Measurements from ENCODE around the gene CTXN3.

CTXN3 gene

DNA sequence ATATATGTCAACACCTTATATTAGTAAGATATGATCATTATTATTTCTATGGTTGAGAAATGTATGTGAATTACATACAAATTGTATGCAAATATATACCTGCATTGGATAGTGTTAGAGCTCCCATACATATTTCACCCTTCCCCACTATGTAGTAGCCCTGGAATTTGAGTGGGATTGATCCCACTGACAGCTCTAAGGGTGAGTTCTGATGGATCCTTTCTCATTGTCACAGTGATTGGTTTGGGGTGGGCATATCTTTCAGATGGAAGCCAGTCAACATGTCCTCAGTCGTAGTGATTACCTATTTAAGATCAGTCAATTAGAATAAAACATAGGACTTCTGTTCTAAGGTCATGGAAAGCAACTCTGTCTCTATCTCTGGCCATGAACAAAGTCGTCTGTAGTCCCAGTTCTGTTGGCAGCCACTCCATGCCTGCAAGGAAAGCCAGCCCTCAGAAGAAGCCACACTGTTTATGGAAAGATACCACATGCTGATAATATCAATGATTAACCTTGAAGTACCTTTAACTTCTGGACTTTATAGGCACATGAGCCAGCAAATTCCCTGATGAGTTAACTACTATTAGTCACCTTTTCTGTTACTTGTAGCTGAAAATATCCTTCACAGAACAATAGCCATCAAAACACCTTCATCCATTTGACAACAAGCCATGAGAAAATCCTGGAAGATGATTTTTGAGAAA is 49.2 kb downstream of the CTXN3 start:
- no peak for DNase-seq (ENCODE audit: low spot score)

- no peak for DNase-seq (ENCODE audit: low spot score)
Measured at GRCh38 chr5:127699416-127699815, 50.5 kb downstream of the CTXN3 start.

GRCh38 chr5:127700237-127700766 is 51.4 kb downstream of the CTXN3 start:
- DNase-seq (ENCODE audit: low spot score) = no peak

- no peak for DNase-seq (ENCODE audit: low spot score)
Measured at GRCh38 chr5:127702434-127702833, 53.6 kb downstream of the CTXN3 start.

DNA sequence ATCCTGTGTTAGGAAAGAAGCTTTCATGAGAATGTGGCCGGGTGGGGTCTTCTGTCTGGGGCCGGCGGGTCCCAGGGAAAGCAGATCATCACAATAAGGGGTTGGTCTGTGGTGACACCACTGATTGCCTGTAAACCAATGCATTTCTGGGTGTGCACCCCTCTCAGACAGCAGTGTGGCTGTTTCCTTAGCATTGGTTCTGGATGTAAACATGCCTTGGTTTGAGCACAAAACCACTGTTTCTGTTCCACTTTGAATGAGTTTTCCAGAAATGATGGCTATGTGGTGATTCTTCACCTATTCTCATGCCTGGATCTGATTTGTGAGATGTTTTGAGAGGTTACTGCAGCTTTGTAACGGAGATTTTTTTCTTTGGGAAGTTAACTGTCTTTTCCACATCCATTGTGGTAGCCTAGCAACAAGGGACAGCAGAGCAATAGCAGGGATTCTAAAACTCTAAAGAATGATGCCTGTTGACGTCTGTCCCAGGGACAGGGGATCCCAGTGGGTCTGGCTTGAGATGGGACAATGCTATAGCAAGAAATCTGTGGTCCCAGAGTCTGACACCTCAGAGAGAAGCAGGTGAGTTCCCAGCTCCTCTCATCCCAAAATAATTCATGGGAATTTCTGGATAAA is 54.2 kb downstream of the CTXN3 start, which contains the start of gene CCDC192:
TSS of gene CCDC192 (plus strand) at position 466 of the 636 bp plus-strand sequence. CDS start at position 521, 55 bp downstream.
- no peak for DNase-seq (ENCODE audit: low spot score)

- DNase-seq (ENCODE audit: low spot score) = peak; percentile 22
Measured at GRCh38 chr5:127705120-127705892, 56.4 kb downstream of the CTXN3 start.

DNA sequence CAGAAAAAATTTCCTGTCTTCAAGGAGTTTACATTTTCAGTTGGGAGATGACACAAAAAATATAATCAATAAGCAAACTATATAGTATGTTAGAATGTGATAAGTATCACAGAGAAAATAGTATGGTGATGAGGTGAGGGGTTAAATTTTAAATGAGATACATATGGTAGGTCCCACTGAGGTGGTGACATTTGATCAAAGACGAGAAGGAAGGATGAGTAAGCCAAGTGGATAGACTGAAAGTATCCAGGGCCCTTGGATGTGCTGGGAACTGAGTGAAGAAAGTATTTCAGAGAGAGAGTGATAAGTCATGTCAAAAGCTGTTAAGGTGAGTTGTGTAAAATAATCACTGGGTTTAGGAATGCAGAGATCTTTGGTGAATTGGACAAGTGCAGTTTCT is 57.8 kb downstream of the CTXN3 start:
- DNase-seq (ENCODE audit: low spot score) = no peak

GRCh38 chr5:127707209-127707608 is 58.3 kb downstream of the CTXN3 start:
- DNase-seq (ENCODE audit: low spot score) = no peak

Measured in AG08396 (cell line).